COR-L47 (cell line): ENCODE data around the gene FAM20B.
A peak's percentile ranks its signal among the peaks of the same experiment; 100 is the strongest.

Source experiments
- DNase-seq: peaks from one replicate; lab custom pipeline; 2025; lab: John Stamatoyannopoulos, UW

The FAM20B gene

DNA sequence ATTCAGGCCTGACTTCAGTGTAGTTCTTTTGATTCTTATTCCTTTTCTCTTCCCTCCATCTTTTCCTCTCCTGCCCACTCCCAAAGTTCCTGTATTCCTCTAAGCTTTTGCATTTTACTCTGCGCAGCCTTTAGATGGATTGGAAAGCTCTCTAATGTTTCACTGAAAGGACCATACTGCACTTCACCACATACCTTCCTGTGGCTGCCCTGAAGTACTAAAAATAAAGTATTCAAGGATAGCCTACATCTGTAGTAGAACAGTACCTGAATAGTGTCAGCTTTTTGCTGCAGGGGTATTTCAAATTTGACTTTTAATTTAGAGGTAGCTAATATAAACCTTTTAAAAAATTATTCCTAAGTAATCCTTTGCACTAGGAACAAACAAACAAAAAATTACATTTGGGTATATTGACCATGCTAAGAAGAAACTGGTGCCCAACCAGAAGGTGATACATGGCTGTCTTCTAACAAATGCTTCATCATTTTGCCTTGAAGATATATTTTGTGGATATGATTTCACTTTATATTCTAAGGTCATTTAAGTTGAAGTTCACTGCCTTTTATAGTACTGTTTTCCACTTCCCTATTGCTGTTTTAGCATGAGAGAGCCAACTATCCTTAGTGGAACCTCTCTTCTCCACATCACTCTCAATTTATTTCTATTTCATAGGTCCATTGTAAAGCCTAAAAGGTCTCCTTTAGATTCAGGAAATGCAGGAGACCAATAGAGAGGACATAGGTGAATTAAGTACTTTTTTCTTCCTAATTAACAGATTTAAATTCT is 22.8 kb downstream of the FAM20B start:
- DNase-seq = no peak

DNA sequence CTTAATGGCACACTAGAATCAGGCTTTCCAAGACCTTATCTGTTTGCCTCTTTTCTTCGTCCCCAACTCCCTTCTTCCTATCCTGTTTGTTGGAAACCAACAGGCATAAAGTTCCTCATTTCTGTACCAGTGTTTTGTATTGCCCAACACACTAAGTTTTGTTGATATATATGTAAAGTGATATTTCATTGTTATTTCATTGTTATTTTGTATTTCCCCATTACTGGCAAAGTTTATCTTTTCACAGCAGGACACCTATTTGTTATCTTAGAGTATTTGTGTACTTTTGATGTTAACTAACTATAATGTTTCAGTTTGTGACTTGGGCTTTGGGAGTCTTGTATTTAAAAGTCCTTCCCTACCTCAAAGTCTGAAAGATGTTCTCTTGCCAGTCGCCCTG is 27.1 kb downstream of the FAM20B start:
- DNase-seq = no peak

DNA sequence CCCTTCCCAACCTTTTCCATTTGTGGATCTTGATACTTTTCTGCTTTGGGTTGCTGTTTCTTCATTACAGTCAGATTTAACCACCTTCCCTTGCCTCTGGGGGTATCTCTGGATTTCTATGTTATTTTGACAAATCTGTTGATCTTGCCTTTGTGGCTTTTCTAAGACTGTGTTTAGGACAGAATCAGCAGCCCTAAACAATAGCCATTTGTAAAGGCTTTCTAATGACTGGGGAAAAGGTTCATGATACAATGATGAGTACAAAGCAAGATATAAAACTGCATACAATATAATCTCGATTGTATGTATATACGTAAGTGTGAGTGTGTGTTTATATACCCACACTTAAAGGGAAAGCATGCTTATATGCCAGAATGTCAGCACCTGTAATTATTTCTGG is 27.8 kb downstream of the FAM20B start:
- DNase-seq = no peak

DNA sequence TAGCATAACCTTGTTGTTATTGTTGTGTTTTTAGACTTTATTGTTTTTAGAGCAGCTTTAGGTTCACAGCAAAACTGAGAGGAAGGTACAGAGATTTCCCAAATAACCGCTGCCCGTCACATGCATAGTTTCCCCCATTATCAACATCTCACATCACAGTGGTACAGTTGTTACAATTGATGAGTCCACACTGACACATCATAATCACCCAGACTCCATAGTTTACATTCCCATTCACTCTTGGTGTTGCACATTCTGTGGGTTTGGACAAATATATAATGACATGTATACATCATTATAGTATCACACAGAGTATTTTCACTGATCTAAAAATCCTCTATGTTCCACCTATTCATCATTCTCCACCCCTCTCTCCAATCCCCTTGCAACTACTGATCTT is 30.2 kb downstream of the FAM20B start:
- no peak for DNase-seq

DNA sequence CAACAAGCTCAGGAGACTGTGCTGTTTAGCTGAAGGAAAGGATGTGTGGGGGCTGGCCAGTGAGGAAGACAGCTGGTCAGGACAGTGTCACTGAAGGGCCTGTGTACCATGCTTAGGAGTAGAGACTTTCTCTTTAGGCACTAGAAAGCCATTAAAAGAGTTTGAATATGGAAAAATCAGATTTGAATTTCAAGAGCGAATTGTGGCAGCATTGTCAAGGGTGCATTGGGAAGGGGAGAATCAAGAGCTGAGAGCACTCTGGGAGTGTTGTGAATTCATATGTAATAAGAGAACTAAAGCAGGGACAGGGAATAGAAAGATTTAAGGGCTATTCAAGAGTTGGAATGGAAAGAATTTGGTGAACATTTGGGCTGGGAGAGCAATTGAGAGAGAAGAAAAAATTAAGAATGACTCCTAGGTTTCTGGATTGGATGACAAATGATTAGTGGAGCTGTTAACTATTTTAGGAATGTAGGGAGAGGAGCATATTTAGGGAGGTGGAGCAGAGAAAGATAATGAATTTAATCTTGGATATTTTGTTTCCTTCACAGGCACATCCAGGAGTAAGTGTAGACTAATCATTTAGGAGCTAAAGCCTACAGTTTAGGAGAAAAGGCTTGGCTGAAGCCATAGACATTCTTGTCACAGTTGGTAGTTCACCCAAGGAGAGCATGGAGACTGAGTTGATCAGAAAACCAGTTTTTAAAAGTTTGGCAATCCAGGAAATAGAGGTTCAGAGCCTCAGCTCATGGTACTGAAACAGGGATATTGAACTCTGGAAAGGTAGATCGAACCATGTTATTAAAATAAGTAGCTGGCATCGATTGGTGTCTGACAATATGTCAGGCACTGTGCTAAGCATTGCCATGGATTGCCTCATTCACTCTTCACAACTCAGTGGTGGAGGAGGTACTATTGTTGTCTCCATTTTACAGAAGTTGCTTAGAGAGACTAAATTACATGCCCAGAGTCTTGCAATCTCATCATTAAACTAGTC is 33.1 kb downstream of the FAM20B start:
- no peak for DNase-seq

DNA sequence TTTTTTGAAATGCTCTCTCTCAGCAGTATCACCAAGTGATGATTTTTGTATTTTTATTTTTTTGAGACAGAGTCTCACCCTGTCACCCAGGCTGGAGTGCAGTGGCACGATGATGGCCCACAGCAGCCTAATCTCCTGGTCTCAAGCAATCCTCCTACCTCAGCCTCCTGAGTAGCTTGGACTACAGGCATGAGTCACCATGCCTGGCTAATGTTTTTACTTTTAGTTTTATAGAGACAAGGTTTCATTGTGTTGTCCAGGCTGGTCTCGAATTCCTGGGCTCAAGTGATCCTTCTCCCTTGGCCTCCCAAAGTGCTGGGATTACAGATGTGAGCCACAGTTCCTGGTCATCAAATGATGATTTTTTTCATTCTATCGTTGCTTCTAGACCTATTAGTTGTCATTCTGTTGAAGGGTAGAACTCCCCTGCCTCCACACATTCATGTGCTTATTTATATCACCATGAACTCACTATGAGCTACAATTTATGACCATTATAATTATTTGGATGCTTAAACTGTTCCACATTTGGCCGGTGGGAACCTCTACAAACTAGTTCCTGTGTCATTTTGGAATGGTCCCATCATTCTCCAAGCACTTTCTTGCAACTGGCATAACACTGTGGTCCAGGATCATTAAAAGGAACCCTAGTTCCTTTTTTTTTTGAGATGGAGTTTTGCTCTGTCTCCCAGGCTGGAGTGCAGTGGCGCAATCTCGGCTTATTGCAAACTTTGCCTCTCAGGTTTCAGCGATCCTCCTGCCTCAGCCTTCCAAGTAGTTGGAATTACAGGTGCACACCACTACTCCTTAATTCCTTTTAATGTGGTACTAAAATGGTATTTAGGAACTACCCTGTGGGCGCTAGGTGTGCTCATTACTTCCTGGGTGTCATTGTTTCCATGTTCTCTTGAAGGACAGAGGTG is 35.9 kb downstream of the FAM20B start:
- no peak for DNase-seq

DNA sequence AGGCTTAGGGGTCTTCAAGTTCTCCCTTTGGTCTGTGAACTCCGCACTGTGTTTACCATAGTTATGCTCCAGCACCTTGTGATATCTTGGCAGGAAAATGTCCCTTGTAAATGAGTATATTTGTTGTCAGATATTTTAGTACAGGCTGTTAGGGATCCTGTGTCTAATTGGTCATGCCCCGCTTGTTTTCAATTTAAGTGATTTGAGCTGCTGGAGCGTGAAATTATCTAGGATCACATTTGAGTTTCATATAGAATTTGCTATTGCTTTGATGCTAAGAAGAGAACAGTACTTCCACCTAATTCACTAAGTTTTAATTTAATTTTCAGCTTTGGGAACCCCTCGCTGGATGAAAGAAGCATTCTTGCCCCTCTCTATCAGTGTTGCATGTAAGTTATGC is 40.8 kb downstream of the FAM20B start:
- DNase-seq = no peak

DNA sequence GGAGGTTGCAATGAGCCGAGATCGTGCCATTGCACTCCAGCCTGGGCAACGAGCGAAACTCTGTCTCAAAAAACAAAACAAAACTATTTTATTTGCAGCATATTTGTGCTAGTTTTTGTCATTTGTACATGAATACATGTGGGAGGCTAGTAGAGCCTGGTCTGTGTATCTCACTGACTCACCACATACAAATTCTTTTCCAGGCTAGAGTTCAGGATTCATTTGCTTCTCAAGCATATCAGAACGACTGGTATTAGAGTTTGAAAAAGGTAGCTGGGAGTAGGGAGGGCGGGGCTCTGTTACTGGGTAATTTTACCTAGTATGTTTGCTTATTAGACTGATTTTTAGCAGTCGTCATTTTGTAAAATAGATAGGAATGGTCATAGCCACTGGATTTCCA is 51.7 kb downstream of the FAM20B start:
- no peak for DNase-seq

DNA sequence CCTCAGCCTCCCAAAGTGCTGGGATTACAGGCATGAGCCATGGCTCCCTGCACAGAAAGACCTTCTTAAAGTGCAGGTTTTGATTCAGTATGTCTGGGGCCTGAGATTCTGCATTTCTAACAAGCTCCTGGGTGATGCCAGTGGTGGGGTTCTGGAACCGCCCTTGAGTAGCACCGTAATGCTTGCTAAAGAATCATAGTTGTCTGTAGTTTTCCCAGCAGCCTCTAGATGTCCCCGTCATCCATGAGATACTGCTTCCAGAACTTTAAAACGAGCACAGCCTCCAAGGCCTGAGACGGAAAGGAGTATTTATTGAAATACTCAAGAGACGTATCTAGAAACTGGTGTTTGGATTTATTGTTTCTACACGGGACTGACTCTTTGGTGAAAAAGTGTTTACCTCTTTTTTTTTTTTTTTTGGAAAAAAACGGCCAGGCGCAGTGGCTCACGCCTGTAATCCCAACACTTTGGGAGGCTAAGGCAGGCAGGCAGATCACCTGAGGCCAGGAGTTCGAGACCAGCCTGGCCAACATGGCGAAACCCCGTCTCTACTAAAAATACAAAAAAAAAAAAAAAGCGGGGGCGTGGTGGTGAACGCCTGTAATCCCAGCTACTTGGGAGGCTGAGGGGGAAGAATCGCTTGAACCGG is 53.5 kb downstream of the FAM20B start:
- peak; percentile 49 for DNase-seq

DNA sequence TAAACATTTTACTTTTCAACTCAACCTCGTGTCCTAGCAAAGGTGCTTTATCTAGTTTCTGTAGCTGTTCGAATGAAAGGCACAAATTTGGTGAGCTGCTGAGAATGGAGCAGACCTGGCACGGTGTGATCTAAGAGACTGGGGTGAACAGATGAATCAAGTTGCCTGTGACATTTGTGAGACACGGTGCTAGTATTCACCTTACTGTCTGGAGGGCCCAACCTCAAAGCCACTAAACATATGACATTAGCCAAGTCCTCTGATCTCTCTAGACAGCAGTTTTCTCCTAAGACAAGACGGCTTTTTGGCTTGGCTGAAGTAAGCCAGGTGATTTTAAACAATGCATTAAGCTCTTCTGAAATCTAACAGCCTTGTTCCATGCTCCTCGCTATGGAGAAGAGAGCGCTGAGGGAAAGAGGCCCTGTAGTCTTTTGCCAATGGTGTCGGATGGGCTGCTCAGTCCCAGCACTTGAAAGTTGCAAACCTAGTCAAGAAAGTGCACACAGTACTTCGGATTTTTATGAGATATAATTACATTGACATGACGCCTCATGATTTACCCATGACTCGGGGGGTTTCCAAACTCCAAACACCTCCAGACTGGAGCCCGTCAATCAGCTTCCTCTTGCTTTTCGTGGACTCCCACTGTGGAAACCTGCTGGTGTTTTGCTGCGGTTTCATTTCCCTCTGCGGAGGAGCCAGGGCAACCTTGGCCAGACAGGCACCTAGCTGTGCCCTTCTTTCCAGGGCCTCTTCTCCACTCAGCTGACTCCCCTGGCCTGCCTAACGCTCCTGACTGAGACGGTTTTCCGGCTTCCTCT is 55.4 kb downstream of the FAM20B start:
- no peak for DNase-seq

DNA sequence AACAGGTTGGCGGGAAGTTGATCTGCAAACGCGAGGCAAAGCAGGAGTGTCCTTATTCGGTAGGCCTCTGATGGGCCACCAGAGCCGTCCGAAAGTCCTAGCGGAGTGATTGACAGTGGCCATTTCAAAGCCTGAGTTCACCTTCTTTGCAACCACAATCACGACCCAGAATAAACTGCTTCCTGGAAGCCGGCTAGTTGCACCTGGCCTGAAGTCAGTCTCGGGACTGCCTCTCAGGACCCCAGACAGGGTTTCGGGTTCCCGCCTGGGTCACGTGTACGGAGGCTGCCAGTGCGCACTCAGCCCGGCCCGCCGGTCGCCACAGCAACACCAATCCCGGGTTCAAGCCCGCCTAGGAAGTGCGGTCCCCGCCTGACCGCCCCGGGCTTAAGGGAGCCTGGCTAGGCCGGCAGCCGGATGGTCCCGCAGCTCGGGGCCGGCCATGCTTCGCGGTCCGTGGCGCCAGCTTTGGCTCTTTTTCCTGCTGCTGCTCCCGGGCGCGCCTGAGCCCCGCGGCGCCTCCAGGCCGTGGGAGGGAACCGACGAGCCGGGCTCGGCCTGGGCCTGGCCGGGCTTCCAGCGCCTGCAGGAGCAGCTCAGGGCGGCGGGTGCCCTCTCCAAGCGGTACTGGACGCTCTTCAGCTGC is 56.1 kb downstream of the FAM20B start, which contains the start of gene TOR3A:
TSS of gene TOR3A (plus strand) at position 384 of the 646 bp plus-strand sequence. CDS start at position 443, 59 bp downstream.
- DNase-seq = peak; percentile 72

DNA sequence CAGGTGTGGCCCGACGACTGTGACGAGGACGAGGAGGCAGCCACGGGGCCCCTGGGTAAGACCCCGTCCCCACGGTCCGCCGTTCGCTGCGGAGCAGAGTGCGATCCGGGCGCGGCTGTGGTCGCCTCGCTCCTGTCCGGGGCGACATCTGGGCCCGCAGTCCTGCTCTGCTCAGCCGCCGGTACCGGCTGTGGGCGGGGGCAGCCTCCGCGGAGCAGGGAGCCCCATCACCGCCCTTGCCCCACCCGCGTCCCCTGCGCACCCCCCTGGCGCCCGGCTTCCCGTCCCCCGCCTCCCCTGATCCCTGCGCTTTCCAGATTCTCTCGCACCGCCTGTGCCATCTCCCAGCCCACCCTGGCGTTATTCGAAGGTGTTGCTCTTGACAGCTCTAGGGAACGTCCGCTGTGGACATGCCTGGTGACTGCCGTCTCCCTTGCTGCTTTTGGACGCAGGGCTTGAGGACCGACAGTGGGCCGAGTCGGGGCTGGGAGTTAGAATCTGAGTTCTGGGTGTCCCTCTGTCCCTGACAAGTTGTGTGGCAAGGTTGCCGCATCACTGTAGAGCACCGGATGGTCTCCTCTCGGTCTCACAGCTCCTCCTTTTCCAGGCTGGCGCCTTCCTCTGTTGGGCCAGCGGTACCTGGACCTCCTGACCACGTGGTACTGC is 56.8 kb downstream of the FAM20B start:
- DNase-seq = peak; percentile 33

DNA sequence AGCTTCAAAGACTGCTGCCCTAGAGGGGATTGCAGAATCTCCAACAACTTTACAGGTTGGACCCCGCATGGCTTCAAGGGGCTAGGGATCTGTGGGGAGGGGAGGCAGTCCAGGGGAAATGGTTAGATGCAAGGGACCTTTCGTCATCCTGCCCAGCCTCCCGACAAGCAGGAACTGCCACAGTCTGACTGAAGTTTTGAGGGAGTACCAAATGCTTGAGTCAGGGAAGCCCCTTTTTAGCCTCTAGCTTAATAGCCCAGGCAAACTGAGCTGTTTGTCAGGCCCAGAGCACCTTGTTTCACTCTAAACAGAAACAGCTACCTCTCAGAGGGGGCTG is 57.3 kb downstream of the FAM20B start:
- DNase-seq = no peak

DNA sequence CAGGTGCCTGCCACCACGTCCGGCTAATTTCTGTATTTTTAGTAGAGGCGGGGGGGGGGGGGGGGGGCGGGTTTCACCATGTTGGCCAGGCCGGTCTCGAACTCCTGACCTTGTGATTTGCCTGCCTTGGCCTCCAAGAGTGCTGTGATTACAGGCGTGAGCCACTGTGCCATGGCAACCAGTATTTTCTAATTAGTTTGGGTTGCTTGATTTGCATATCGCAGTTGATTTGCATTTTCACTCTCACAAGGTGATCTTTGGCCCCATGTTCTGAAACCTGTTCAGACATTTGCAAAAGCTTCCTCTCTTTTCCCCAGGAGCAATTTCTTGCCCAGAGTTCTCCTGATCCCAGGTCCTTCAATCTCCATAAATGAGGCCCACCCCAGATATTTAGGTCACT is 57.8 kb downstream of the FAM20B start:
- DNase-seq = no peak

DNA sequence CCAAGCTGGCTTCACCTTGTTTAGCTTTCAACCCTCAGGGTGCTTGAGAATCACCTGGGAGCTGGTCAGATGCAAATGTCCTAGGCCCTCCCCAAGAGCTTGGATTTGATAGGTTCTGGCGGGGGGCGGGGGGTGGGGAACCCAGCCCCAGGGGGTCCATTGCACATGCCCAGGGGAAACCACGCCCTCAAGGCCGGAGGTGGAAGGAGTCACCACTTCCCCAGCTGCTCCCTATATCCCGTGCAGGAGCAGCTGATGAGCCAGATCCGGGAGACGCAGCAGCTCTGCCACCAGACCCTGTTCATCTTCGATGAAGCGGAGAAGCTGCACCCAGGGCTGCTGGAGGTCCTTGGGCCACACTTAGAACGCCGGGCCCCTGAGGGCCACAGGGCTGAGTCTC is 62.0 kb downstream of the FAM20B start:
- no peak for DNase-seq

DNA sequence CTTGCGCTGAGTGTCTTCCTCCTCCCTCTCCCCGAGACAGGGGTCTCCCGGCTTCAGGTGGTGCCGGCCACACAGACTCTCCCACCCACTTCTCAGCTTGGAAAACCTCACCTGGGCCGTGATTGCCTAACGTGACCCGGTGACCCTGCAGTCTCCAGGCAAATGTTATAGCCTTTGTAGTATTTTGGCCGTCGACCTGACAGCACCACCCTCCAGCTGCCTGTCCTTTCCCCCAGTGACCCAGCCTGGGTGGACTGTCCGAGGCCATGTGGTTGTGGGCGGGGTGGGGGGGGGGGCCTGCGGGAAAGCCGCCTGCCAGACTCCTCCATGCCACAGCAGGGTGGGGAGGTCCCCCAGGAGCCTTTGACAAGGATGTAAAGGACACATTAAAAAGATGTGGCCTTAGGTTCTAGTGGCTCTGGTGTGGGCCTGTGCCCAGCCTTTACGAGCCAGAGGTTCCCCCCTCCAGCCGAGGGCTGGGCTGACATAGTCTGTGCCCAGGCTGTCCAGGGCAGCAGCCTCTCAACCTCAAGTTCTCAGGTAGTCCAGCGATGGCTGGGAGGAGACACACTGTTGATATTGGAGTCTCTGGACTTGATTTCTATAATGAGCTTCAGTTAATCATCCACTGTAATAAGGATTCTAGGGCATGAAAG is 64.3 kb downstream of the FAM20B start:
- DNase-seq = no peak

DNA sequence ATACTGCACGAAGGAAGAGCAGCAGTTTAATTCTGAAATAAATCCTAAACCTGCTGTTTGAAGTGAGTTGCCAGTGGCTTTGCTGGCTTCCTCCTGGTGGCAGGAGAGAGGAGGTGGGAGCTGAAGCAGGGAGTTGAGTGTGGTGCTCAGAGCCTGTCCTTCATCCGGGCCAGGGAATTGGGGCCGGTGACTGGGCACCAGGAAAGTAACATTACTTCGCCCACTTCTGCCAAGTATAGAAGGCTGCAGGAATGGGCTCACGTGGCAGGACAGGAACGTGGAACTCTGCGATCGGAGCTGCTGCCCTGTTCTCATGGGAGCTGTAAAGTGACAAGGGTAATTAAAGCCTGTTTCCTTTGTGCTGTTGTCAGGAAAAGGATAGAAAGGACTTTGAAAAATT is 64.8 kb downstream of the FAM20B start:
- DNase-seq = no peak

DNA sequence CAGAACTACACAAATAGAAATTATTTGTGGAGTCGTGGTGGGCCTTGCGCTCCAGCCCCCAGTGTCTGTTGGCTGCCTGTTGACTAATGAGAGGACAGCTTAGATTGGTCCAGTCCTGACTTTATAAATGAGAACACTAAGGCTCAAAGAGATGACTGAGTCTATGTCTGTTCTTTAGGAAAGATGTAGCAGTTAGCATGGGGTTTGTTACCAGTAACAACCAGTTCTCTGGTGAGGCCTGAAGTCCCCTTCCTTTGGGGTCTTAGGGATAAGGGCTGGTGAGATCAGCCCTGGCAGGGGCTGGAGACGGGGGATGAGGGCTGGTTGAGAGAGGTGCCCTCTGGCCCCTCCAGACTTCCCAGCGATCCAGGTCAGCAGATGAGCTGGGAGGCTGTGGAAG is 65.2 kb downstream of the FAM20B start:
- DNase-seq = no peak

DNA sequence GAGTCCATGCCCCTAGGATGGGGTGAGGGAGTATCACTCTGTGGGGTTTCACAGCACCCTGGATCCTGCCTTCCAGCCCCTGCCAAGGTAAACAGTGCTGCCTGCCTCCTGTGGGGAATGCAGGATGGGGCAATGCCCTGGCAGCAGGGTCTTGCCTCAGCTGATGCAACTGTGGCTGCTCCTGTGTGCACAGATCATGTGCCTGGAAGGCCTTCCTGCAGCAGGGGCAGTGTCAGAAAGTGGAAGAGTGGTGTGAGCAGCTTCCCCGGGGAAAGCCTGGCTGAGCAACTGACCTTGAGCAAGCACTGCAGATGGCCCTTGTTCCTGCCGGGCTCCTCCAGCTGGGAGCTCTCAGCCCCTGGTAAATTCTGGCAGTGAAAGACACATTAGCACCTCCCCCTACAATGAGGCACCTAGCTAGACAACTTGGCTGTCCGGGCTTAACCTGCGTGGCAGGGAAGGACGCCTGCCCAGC is 66.0 kb downstream of the FAM20B start:
- peak; percentile 44 for DNase-seq
